SK-N-MC (cell line): ENCODE data around the gene BRMS1L.

Experiments used
- EZH2 ChIP-seq: fragments of 200-600 bp; sonication (generic); IDR thresholded peaks from one replicate; pipeline ENCODE4 v1.6.1; 2017; ENCODE audit warnings: antibody characterized with exemption
- POLR2AphosphoS5 ChIP-seq: IDR thresholded peaks from 2 replicates; pipeline ENCODE4 v1.6.1; 2012; ENCODE audit warnings: mild to moderate bottlenecking, low read depth, low read length, borderline replicate concordance

- TF ChIP-seq EZH2: no peak
- no peak for TF ChIP-seq POLR2AphosphoS5
Observed at GRCh38 chr14:35898217-35898775, 72.2 kb downstream of the BRMS1L start.
